HCT116 (cell line): ENCODE data around the gene EVI5. TPM values are rescaled to one million over a fixed set of nuclear protein-coding genes. Genes with fewer than 3 reads are reported as not detected.

Experiments used
- ATAC-seq: fragments of 200-7000 bp; cut with Tn5 transposase; 2 replicates; pipeline ENCODE4 v1.9.1; 2020; ENCODE audit warnings: mild to moderate bottlenecking, moderate library complexity
- BruUV-seq: library from RNA; stranded (reverse); fragments of 400-500 nt; replicated peaks from 2 replicates; lab custom pipeline; 2021; lab: Mats Ljungman, UMichigan
- CTCF ChIA-PET: fragments of 300-600 bp; sonication (Branson Sonifier 250); formaldehyde crosslinking; loops from one replicate; lab custom pipeline; 2021; ENCODE audit warnings: antibody characterized with exemption; lab: Charles Lee
- POLR2A ChIA-PET: fragments of 300-600, 350-600 bp; sonication (Branson Sonifier 250); formaldehyde crosslinking; loops from one replicate; lab custom pipeline; 2021; ENCODE audit warnings: antibody characterized with exemption; lab: Charles Lee
- RAD21 ChIA-PET, 2 experiments: fragments of 300-600 bp; sonication (Branson Sonifier 250); formaldehyde crosslinking; loops; one replicate each; lab custom pipeline; 2023; ENCODE audit warnings: low total read pairs in 2 of 2; ENCODE audit not compliant: uncharacterized antibody in 2 of 2, unreplicated experiment in 2 of 2, low non-redundant PET in 1 of 2; lab: Charles Lee
- DNase-seq: peaks from one replicate; pipeline ENCODE4 v3.0.0-alpha.2; 2010; ENCODE audit warnings: low read depth, low spot score
- H2AFZ ChIP-seq: fragments of 200-600 bp; shearing (Covaris generic), sonication (generic); 2 replicates; pipeline ENCODE4 v1.6.1; 2017; ENCODE audit warnings: low read depth, mixed run types, mixed read lengths, antibody characterized with exemption, low read length; ENCODE audit not compliant: poor library complexity, severe bottlenecking
- H3K27ac ChIP-seq: 2 replicates; pipeline ENCODE4 v1.5.1; 2012; ENCODE audit warnings: low read depth, low read length
- H3K27me3 ChIP-seq: fragments of 200-600 bp; sonication (generic); 2 replicates; pipeline ENCODE4 v1.6.1; 2016; ENCODE audit warnings: mixed run types, low read length, mixed read lengths; ENCODE audit not compliant: insufficient read depth
- H3K36me3 ChIP-seq, 2 experiments: fragments of 200-500 bp in 1 of 2; fragments of 200-600 bp in 1 of 2; sonication (Bioruptor generic) in 1 of 2; sonication (generic) in 1 of 2; 2 replicates each; pipeline versions ENCODE4 v1.5.1 to v1.6.1; 2014 to 2016; ENCODE audit warnings: low read length in 2 of 2, inconsistent platforms in 1 of 2, mixed read lengths in 1 of 2, mixed run types in 1 of 2; ENCODE audit not compliant: insufficient read depth in 2 of 2, control insufficient read depth in 1 of 2
- H3K4me1 ChIP-seq, 2 experiments: fragments of 200-600 bp in 1 of 2; sonication (generic) in 1 of 2; 2 replicates each; pipeline versions ENCODE4 v1.5.1 to v1.6.1; 2012 to 2017; ENCODE audit warnings: low read length in 2 of 2, inconsistent platforms in 1 of 2, mild to moderate bottlenecking in 1 of 2, mixed read lengths in 1 of 2, mixed run types in 1 of 2, moderate library complexity in 1 of 2; ENCODE audit not compliant: insufficient read depth in 2 of 2, control insufficient read depth in 1 of 2
- H3K4me2 ChIP-seq: fragments of 200-600 bp; sonication (generic); 2 replicates; pipeline ENCODE4 v1.6.1; 2017; ENCODE audit warnings: mixed run types, low read length, mixed read lengths
- H3K4me3 ChIP-seq, 2 experiments: fragments of 200-600 bp in 1 of 2; sonication (generic) in 1 of 2; replicated peaks in 1 of 2; 2 replicates each; pipeline ENCODE4 v1.5.1; 2011 to 2016; ENCODE audit warnings: low read length in 2 of 2, control low read depth in 1 of 2, low read depth in 1 of 2, mild to moderate bottlenecking in 1 of 2, mixed read lengths in 1 of 2, mixed run types in 1 of 2
- H3K79me2 ChIP-seq: fragments of 200-600 bp; sonication (generic); 2 replicates; pipeline ENCODE4 v1.6.1; 2017; ENCODE audit warnings: mild to moderate bottlenecking, mixed run types, low read length, moderate library complexity, mixed read lengths; ENCODE audit not compliant: insufficient read depth
- H3K9ac ChIP-seq: fragments of 200-600 bp; sonication (generic); 2 replicates; pipeline ENCODE4 v1.6.1; 2016; ENCODE audit warnings: low read length, mixed read lengths
- H3K9me2 ChIP-seq: fragments of 200-600 bp; sonication (generic), shearing (Covaris generic); 2 replicates; pipeline ENCODE4 v1.6.1; 2017; ENCODE audit warnings: mixed run types, mild to moderate bottlenecking, moderate library complexity; ENCODE audit not compliant: insufficient read depth
- H3K9me3 ChIP-seq, 2 experiments: fragments of 200-500 bp in 1 of 2; fragments of 200-600 bp in 1 of 2; sonication (Bioruptor generic) in 1 of 2; sonication (generic) in 1 of 2; 2 replicates each; pipeline ENCODE4 v1.6.1; 2014 to 2017; ENCODE audit warnings: low read length in 2 of 2, mixed read lengths in 2 of 2, inconsistent platforms in 1 of 2, low read depth in 1 of 2, mild to moderate bottlenecking in 1 of 2, mixed run types in 1 of 2, moderate library complexity in 1 of 2; ENCODE audit not compliant: control insufficient read depth in 1 of 2, insufficient read depth in 1 of 2
- H4K20me1 ChIP-seq: fragments of 200-600 bp; sonication (generic), shearing (Covaris generic); 2 replicates; pipeline ENCODE4 v1.6.1; 2017; ENCODE audit warnings: mixed run types, mild to moderate bottlenecking, moderate library complexity; ENCODE audit not compliant: insufficient read depth
- ATF3 ChIP-seq: IDR thresholded peaks from 2 replicates; pipeline ENCODE4 v1.6.1; 2012
- CEBPB ChIP-seq: IDR thresholded peaks from 2 replicates; pipeline ENCODE4 v1.6.1; 2012; ENCODE audit warnings: low read depth
- CTCF ChIP-seq, 3 experiments: fragments of 200-600 bp in 1 of 3; sonication (generic) in 1 of 3; IDR thresholded peaks in 2 of 3; conservative IDR thresholded peaks in 1 of 3; 2 replicates each; pipeline ENCODE4 v1.5.1; 2012 to 2017; ENCODE audit warnings: low read depth in 2 of 3, low read length in 2 of 3, antibody characterized with exemption in 1 of 3, borderline replicate concordance in 1 of 3, control low read depth in 1 of 3, mild to moderate bottlenecking in 1 of 3, mixed read lengths in 1 of 3, mixed run types in 1 of 3, moderate library complexity in 1 of 3; ENCODE audit not compliant: insufficient read depth in 1 of 3
- EZH2phosphoT487 ChIP-seq: fragments of 200-600 bp; IDR thresholded peaks from 2 replicates; pipeline ENCODE4 v1.6.1; 2018; ENCODE audit warnings: antibody characterized with exemption, borderline replicate concordance
- FOSL1 ChIP-seq: IDR thresholded peaks from 2 replicates; pipeline ENCODE4 v1.6.1; 2012; ENCODE audit warnings: low read depth
- POLR2A ChIP-seq: IDR thresholded peaks from 2 replicates; pipeline ENCODE4 v1.7.0; 2011; ENCODE audit warnings: borderline replicate concordance; ENCODE audit not compliant: insufficient read depth, insufficient read length; ENCODE audit errors: extremely low read depth
- RAD21 ChIP-seq: IDR thresholded peaks from 2 replicates; pipeline ENCODE4 v1.6.1; 2012; ENCODE audit warnings: low read depth, mild to moderate bottlenecking
- REST ChIP-seq: IDR thresholded peaks from 2 replicates; pipeline ENCODE4 v1.6.1; 2012; ENCODE audit warnings: low read depth
- SRF ChIP-seq: IDR thresholded peaks from 2 replicates; pipeline ENCODE4 v1.6.1; 2012; ENCODE audit warnings: low read depth
- ZFX ChIP-seq: fragments of 450-650 bp; IDR thresholded peaks from 2 replicates; pipeline ENCODE4 v1.6.1; 2017
- ZNF274 ChIP-seq: fragments of 200-500 bp; sonication (Bioruptor generic); IDR thresholded peaks from 2 replicates; pipeline ENCODE4 v1.6.1; 2014; ENCODE audit warnings: mild to moderate bottlenecking, low read depth, low read length, inconsistent platforms
- intact Hi-C: fragments of 100-400 bp; cut with micrococcal nuclease; formaldehyde crosslinking; loops from 2 replicates; pipeline ENCODE4 v1.10.0; 2022
- total RNA-seq: library from RNA; stranded (reverse); gene quantifications from one replicate; pipeline ENCODE4 v1.2.1, GENCODE V29; 2021; ENCODE audit not compliant: unreplicated experiment

EVI5 gene
- total RNA-seq, 1 experiment from 2014 or later = 21.8 TPM

- H3K27me3 ChIP-seq = no peaks in the 10 kb centered on the region
- CTCF ChIA-PET = no interaction called here
- no peaks in the 10 kb centered on the region for H3K4me1 ChIP-seq
- intact Hi-C loops = no loop called here
- H3K4me3 ChIP-seq = no peak overlapping the region
- ATAC-seq = no peak
- peaks cover 6% of the 10 kb centered on the region; the same call in 1 of the 2 replicates for H3K9me2 ChIP-seq
- H3K9ac ChIP-seq = no peak overlapping the region
- BruUV-seq = no TSS peak
- H3K79me2 ChIP-seq = no peaks in the 10 kb centered on the region; the same call in 1 of the 2 replicates
- H3K4me2 ChIP-seq = no peak overlapping the region
- H3K27ac ChIP-seq = no peak overlapping the region
- TF ChIP-seq FOSL1 = no peak
- no peak for TF ChIP-seq CEBPB
- no peak for TF ChIP-seq RAD21
- no peak for TF ChIP-seq POLR2A
- no peak for TF ChIP-seq CTCF (IDR thresholded peaks at IDR 0.05 in 2 of 3, conservative IDR thresholded peaks at IDR 0.05 in 1 of 3; ENCODE audit: borderline replicate concordance in 1 of 3, insufficient read depth in 1 of 3, low read depth in 2 of 3, low read length in 2 of 3)
- no peak for TF ChIP-seq REST
- no peak for TF ChIP-seq ZFX
- TF ChIP-seq ATF3 = no peak
- no peak for TF ChIP-seq ZNF274
- TF ChIP-seq SRF = no peak
- TF ChIP-seq EZH2phosphoT487 = no peak
- TF ChIP-seq, all 23 proteins: peak for 0
- H3K36me3 ChIP-seq = no peaks in the 10 kb centered on the region
- ChIA-PET RAD21 (no interaction called here), POLR2A (no interaction called here)
- no peak for DNase-seq
- no peaks in the 10 kb centered on the region for H4K20me1 ChIP-seq
- no peaks in the 10 kb centered on the region for H3K9me3 ChIP-seq
- H2AFZ ChIP-seq = no peak overlapping the region
Measured at GRCh38 chr1:92707709-92708108, 77.2 kb downstream of the EVI5 start.
